ENCODE data around the gene SUMO1. TPM values are rescaled to one million over a fixed set of nuclear protein-coding genes. Genes with fewer than 3 reads are reported as not detected.

SUMO1 gene
- total and polyA plus RNA-seq, 9 of the 15 experiments (the other 6 are each of a cell fraction or from before 2014, with no cell fraction given): 63.7 to 292 (median 92.0) TPM

- TF ChIP-seq ZNF407 (IDR thresholded peaks at IDR 0.05; ENCODE audit: low read depth) (no peak), BMI1 (IDR thresholded peaks at IDR 0.05; ENCODE audit: low read length) (no peak), ZNF318 (IDR thresholded peaks at IDR 0.05; ENCODE audit: borderline replicate concordance in 1 of 2, low read depth in 1 of 2) (no peak), HNRNPLL (IDR thresholded peaks at IDR 0.05; ENCODE audit: low read depth, low read length, poor library complexity, severe bottlenecking) (peak; percentile 54), IRF1 (CRISPR knock-in tag; IDR thresholded peaks at IDR 0.05; ENCODE audit: borderline replicate concordance) (no peak), CSDE1 (IDR thresholded peaks at IDR 0.05) (peak in 1 of 2 experiments; percentile 45; a peak in 1 of 4 replicates), ZNF316 (IDR thresholded peaks at IDR 0.05) (no peak)
Measured at GRCh38 chr2:202265467-202266277, 27.3 kb upstream of the SUMO1 start, which contains the start of gene NOP58 (continued).

Measured in K562 (cell line).